Psoas muscle (tissue), 8 donors: ENCODE data around the gene SSH2. TPM values are rescaled to one million over a fixed set of nuclear protein-coding genes. Genes with fewer than 3 reads are reported as not detected.
"Not testable (repeated sequence)": the region's sequence is repeated elsewhere in the genome, so short reads cannot be mapped to it uniquely, and the experiment has no call there.

ENCODE experiments used
- ATAC-seq, 4 donors: fragments of 200-7000 bp; cut with Tn5 transposase; one replicate each; pipeline ENCODE4 v1.9.1; 2020; ENCODE audit warnings: moderate library complexity in 3 of 4, mild to moderate bottlenecking in 2 of 4
- DNase-seq, 2 donors: peaks; one replicate each; pipeline ENCODE4 v3.0.0-alpha.2; 2020
- H3K27ac ChIP-seq: fragments of 200-600 bp; one replicate; pipeline ENCODE4 v1.8.0; 2022
- H3K27me3 ChIP-seq, 3 donors: fragments of 200-600 bp in 1 of 3; one replicate each; pipeline versions ENCODE4 v1.6.1 to v1.8.0; 2013 to 2022; ENCODE audit warnings: low read length in 2 of 3, mild to moderate bottlenecking in 2 of 3, moderate library complexity in 1 of 3; ENCODE audit not compliant: insufficient read depth in 3 of 3
- H3K36me3 ChIP-seq, 2 donors: fragments of 200-600 bp in 1 of 2; one replicate each; pipeline versions ENCODE4 v1.6.1 to v1.8.0; 2013 to 2022; ENCODE audit warnings: low read depth in 1 of 2, mild to moderate bottlenecking in 1 of 2, moderate library complexity in 1 of 2; ENCODE audit not compliant: insufficient read depth in 1 of 2
- H3K4me1 ChIP-seq: fragments of 200-600 bp; one replicate; pipeline ENCODE4 v1.8.0; 2022
- H3K4me3 ChIP-seq: fragments of 200-600 bp; one replicate; pipeline ENCODE4 v1.8.0; 2022; ENCODE audit warnings: mild to moderate bottlenecking
- H3K9me3 ChIP-seq: fragments of 200-600 bp; one replicate; pipeline ENCODE4 v1.8.0; 2022
- WGBS, 3 donors: extraction: QIAGEN DNeasy Blood & Tissue Kit; methylation state at CpG; one replicate each; pipeline versions ENCODE4 v1.1.6 to v1.1.7; 2013; 5-methylcytosine and 5-hydroxymethylcytosine counted together
- intact Hi-C, 2 donors: fragments of 100-400 bp; cut with DNase I; formaldehyde crosslinking; loops; one replicate each; pipeline versions ENCODE4 v1.11.0 to v1.14.2; 2022
- polyA plus RNA-seq, 3 donors: library from polyadenylated mRNA; stranded (reverse); fragments of 200-250 nt; gene quantifications; one replicate each; pipeline ENCODE4 v1.2.3, GENCODE V29; 2013
- total RNA-seq, 4 donors: library from RNA; stranded (reverse); fragmentation: NEBNext Ultra II Directional in 2 of 4; extraction: Animal tissue kit (Norgen Biotek cat#: 25700) in 2 of 4; gene quantifications; one replicate each; pipeline versions ENCODE4 v1.2.1 to v1.2.4, GENCODE V29; 2021 to 2023
- TF ChIP-seq, protein P1 (sequence below): fragments of 200-600 bp; IDR thresholded peaks from one replicate; pipeline ENCODE4 v1.8.0; 2022; ENCODE audit warnings: antibody characterized with exemption
- donor health status: healthy with polysubstance abuse.
- donor health status: DM: no; HTN: no; CAD: no; lungs with moderate emphysema.
- donor health status: Bipolar disorder and iron deficiency.
- donor health status: healthy.
- donor health status: DM: yes; HTN: yes; CAD: no.
- donor health status: DM: no; HTN: no; CAD: no.
- donor health status: DM: no; HTN: no; CAD: no.
- donor health status: DM: yes; HTN: yes; CAD: no.

The SSH2 gene
- total and polyA plus RNA-seq, 7 donors = 28.0 to 168 (median 107) TPM

DNA sequence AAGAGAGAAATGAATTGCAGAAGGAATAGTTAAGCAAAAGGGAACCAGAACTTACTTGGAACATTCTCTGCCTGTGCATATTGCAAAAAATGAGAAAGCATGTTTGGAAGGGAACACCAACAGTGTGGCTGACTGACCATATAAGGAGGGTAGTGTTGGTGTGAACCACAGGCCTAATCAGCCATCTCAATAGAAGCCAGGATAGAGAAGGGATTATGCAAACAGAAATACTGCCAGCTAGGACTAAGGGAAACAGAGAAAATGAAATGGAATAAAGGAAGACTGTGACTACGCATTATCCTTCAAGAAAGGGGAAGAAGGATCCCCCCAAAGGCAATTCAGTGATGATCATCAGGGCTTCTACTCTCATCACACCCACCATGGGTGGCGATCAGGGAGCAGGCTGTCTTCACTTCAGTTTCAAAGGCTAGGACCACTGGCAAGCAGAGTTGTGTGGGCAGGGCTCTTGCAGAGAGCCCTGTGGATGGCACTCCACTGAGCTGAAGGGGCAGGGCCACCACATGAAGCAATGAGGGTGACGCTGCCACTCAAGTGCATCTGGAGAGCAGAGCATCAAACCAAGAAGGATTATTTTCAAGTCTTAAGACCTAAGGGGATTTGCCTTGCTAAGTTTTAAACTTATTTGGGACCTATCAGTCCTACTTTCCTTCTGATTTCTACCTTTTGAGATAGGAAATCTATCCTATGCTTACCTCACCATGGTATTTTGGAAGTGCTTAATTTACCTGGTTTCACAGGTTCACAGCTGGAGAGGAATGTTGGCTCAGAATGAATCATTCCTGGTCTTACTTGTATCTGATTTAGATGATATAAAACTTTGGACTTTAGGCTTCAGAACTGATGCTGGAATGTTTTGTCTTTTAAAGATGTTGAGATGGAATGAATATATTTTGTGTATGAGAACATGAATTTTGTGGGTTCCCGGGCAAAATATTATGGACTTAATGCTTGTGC, 140.5 kb downstream of the SSH2 start:
- no peak overlapping the region for H3K4me3 ChIP-seq
- H3K9me3 ChIP-seq = no peaks in the 10 kb centered on the region
- 94 to 97% (median 95%) methylated on average over 4 of the region's 4 CpGs for WGBS, 3 donors
- H3K36me3 ChIP-seq = peaks cover 0 to 28% of the 10 kb centered on the region in 2 donors
- no peak overlapping the region for H3K27ac ChIP-seq
- intact Hi-C loops = no loop called here
- H3K27me3 ChIP-seq = no peaks in the 10 kb centered on the region
- TF ChIP-seq, protein P1, sequence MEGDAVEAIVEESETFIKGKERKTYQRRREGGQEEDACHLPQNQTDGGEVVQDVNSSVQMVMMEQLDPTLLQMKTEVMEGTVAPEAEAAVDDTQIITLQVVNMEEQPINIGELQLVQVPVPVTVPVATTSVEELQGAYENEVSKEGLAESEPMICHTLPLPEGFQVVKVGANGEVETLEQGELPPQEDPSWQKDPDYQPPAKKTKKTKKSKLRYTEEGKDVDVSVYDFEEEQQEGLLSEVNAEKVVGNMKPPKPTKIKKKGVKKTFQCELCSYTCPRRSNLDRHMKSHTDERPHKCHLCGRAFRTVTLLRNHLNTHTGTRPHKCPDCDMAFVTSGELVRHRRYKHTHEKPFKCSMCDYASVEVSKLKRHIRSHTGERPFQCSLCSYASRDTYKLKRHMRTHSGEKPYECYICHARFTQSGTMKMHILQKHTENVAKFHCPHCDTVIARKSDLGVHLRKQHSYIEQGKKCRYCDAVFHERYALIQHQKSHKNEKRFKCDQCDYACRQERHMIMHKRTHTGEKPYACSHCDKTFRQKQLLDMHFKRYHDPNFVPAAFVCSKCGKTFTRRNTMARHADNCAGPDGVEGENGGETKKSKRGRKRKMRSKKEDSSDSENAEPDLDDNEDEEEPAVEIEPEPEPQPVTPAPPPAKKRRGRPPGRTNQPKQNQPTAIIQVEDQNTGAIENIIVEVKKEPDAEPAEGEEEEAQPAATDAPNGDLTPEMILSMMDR = no peak
- ATAC-seq (peak in 2 of 4 donors; percentile 35 to 48), DNase-seq (no peak)
- H3K4me1 ChIP-seq = no peaks in the 10 kb centered on the region

DNA sequence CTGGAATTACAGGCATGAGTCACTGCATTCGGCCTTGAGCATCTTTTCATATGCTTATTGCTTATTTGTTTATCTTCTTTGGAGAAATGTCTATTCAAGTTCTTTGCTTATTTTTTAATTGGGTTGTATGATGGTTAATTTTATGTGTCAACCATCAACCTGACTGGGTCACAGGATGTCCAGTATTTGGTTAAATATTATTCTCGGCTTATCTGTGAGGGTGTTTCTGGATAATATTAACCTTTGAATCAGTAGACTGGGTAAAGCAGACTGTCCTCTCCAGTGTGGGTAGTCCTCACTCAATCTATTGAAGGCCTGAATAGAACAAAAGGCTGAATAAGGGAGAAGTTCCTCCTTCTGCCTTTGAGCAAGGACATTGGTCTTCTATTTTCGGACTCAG, 142.0 kb downstream of the SSH2 start:
- Histone ChIP-seq H3K9me3 (no peaks in the 10 kb centered on the region), H3K36me3 (peaks cover 0 to 19% of the 10 kb centered on the region in 2 donors), H3K4me1 (no peaks in the 10 kb centered on the region), H3K27ac (no peak overlapping the region), H3K27me3 (no peaks in the 10 kb centered on the region), H3K4me3 (no peak overlapping the region)
- 77 to 93% (median 82%) methylated on average over 3 of the region's 3 CpGs for WGBS, 3 donors
- intact Hi-C loops = no loop called here
- TF ChIP-seq, protein P1 = no peak
- no peak for ATAC-seq
- DNase-seq = no peak

DNA sequence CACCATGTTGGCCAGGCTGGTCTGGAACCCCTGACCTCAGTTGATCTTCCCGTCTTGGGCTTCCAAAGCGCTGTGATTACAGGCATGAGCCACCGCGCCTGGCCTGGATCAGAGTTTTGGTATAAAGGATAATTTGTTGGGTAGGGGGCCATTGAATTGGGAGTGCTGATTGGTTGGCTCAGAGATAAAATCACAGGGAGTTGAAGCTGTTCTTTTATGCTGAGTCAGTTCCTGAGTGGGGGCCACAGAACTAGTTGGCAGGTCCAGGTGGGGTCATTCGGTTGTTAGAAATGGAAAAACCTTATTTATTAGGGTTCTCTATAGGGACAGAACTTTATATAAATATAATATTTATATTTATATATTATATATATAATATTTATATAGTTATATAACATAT, 147.1 kb downstream of the SSH2 start:
- H3K36me3 ChIP-seq = peaks cover 0 to 5% of the 10 kb centered on the region in 2 donors
- WGBS, 3 donors = 95 to 99% (median 97%) methylated on average over 5 of the region's 5 CpGs
- DNase-seq = no peak
- TF ChIP-seq, protein P1 = no peak
- no peaks in the 10 kb centered on the region for H3K27me3 ChIP-seq
- no peak overlapping the region for H3K27ac ChIP-seq
- H3K9me3 ChIP-seq = no peaks in the 10 kb centered on the region
- H3K4me1 ChIP-seq = peaks cover 9% of the 10 kb centered on the region
- ATAC-seq = no peak
- intact Hi-C loops = no loop called here
- no peak overlapping the region for H3K4me3 ChIP-seq

DNA sequence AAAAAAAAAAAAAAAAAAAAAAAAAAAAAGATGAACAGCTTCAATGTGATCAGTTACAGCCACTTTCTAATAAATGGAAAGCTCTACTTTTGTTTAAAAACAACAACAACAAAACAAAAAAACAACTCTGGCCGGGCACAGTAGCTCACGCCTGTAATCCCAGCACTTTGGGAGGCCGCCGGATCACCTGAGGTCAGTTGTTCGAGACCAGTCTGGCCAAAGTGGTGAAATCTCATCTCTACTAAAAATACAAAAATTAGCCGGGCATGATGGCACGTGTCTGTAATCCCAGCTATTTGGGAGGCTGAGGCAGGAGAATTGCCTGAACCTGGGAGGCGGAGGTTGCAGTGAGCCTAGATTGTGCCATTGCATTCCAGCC, 150.2 kb downstream of the SSH2 start:
- H3K27ac ChIP-seq = peak overlapping the region; percentile 10
- WGBS, 3 donors = 46 to 69% (median 60%) methylated on average over 8 of the region's 8 CpGs
- not testable (repeated sequence) for DNase-seq, H3K27me3 ChIP-seq, H3K36me3 ChIP-seq, H3K9me3 ChIP-seq, H3K4me1 ChIP-seq, H3K4me3 ChIP-seq
- intact Hi-C loops = loop anchor here (1.0 to 5.0 kb wide), 2 partner anchors 140 to 148 kb away; no protein-coding TSS in a partner anchor
- ATAC-seq = peak in 3 of 4 donors; percentile 16 to 25 (median 19)
